ENCODE data around the gene LYSMD3.

LYSMD3 gene

GRCh38 chr5:90549729-90550275, 20.4 kb upstream of the LYSMD3 start:
- DNase-seq: peak; percentile 59
- in situ Hi-C loops (cut with MboI; ENCODE audit: low pct_unique_long_range_greater_than_20kb, low sequenced_read_pairs): no loop called here

DNA sequence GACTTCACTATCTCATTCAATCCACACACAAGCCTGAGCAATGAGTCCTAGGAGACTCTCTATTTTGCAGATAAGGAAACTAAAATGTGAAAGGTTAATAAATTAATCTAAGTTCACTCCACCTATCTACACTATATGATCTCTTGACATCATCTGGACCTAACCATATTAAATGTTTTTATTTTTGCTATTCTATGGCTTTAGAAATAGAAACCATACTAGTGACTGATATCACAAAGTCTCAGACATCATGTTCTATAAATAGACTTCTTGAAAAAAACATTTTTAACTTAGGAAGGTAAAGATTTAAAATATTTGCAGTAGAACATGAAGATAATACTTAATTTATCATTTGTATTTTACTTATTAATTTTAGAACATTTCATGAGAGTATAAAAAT, 19.8 kb upstream of the LYSMD3 start:
- no peak for DNase-seq
- in situ Hi-C loops (cut with MboI; ENCODE audit: low pct_unique_long_range_greater_than_20kb, low sequenced_read_pairs): no loop called here

DNA sequence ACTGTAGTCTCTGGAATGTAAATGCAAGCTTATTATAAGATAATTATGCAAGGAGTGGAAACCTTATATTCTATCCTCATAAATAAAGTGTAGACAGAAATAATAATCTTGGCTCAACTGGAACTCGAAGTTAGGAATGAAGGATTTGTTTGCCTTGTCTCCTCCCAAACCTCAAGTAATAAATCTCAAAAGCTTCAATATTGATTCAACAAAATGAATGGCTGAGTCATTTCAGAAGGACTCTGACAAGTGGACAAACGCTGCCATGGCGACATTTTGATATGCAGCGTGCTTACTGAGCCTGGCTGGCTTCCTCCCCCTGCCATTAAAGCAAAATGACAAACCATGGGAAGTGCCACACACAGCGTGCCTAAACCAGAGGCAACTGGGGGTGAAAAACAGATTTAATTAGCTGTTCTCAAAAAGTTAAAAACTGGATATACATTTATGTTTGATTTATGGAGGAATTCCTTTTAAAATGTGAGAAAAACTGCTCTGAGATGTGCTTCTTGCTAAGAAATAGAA, 18.7 kb upstream of the LYSMD3 start:
- in situ Hi-C loops (cut with MboI; ENCODE audit: low pct_unique_long_range_greater_than_20kb, low sequenced_read_pairs): no loop called here
- DNase-seq: no peak

GRCh38 chr5:90547072-90547536, 17.7 kb upstream of the LYSMD3 start:
- in situ Hi-C loops (cut with MboI; ENCODE audit: low pct_unique_long_range_greater_than_20kb, low sequenced_read_pairs): no loop called here

GRCh38 chr5:90546216-90546837, 16.9 kb upstream of the LYSMD3 start:
- in situ Hi-C loops (cut with MboI; ENCODE audit: low pct_unique_long_range_greater_than_20kb, low sequenced_read_pairs): no loop called here
- DNase-seq: no peak

More at GRCh38 chr5:90547072-90547536, 17.7 kb upstream of the LYSMD3 start:
- no peak for DNase-seq

GRCh38 chr5:90545511-90545910, 16.1 kb upstream of the LYSMD3 start:
- in situ Hi-C loops (cut with MboI; ENCODE audit: low pct_unique_long_range_greater_than_20kb, low sequenced_read_pairs): no loop called here
- no peak for DNase-seq

- no peak for DNase-seq
- in situ Hi-C loops (cut with MboI; ENCODE audit: low pct_unique_long_range_greater_than_20kb, low sequenced_read_pairs): no loop called here
These were observed 13.6 kb upstream of the LYSMD3 start for GRCh38 chr5:90542827-90543519.

DNA sequence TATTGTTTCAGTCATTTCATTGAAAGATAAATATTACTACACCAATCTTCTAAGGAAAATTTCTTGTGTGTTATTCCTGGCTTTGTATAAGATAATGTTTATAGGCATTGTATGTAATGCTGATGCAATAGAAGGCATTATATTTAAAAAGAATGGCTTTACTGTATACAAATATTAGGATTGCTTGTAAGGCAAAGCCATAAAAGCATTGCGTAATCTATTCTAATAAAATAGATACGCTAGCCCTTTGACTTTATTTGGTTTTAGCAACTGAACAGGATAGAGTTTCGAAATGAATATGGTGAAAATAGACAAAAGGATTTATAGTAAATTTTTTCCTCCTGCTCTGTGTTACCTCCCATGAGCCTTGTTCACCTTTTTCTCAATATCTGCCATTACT, 5.5 kb upstream of the LYSMD3 start:
- in situ Hi-C loops (cut with MboI; ENCODE audit: low pct_unique_long_range_greater_than_20kb, low sequenced_read_pairs): no loop called here
- no peak for DNase-seq

GRCh38 chr5:90533794-90534193, 4.4 kb upstream of the LYSMD3 start:
- DNase-seq: no peak
- in situ Hi-C loops (cut with MboI; ENCODE audit: low pct_unique_long_range_greater_than_20kb, low sequenced_read_pairs): no loop called here

DNA sequence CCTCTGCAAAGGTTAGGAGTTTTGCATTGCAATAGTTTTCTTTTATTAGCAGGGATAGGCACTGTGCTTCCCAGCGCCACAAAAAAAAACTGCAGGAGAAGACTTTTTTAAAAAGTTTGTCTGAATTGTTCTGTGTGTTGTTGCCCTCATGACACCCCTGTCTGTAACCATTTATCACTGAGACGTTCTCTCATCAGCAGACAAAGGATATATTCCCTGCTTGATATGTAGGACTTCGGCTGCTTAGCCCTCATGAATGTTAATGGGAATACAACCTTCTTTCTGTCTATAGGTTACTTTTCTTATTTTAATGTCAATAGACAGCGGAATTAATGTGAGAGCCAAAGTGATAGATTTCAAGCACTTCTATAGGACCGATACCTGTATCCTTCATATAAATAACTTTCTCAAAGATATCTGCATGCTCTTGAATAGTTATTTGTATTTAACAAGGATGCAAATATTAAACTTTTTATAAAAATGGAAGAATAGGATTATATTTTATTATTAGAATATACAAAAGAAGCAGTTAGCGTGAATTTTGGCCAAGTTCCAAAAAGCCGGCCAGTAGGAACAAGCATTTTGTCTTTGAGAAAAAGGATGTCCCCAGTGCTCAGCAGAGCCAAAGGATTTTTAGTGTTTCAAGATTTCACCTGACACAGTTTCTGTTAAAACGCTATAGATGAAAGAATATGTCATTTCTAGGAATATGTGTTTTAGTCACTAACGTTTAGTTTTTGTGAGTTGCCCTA, 1.5 kb upstream of the LYSMD3 start:
- no peak for DNase-seq
- in situ Hi-C loops (cut with MboI; ENCODE audit: low pct_unique_long_range_greater_than_20kb, low sequenced_read_pairs): no loop called here

- DNase-seq: peak; percentile 82
- in situ Hi-C loops (cut with MboI; ENCODE audit: low pct_unique_long_range_greater_than_20kb, low sequenced_read_pairs): no loop called here
These were observed 724 bp upstream of the LYSMD3 start for GRCh38 chr5:90529939-90530677.

GRCh38 chr5:90528601-90529193, 687 bp downstream of the LYSMD3 start:
- peak; percentile 32 for DNase-seq
- in situ Hi-C loops (cut with MboI; ENCODE audit: low pct_unique_long_range_greater_than_20kb, low sequenced_read_pairs): no loop called here

DNA sequence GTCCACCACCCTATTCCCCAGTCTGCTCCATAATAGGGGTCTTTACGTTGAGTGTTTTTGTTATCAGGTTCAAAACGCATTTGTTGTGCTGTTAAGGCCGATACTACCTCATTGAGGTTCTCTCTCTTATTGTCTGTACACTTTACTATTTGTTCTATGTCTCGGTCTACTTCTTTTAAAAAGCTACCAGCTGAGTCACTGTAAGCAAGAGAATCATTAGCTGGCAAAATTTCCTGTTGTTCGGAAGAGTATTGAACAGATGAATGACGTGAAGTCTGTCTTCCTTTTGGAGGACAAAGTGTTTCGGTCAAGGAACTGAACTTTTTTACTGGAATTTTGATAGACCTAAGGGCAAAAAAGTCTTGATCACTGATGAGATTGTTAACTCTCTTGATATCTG, 10.3 kb downstream of the LYSMD3 start:
- in situ Hi-C loops (cut with MboI; ENCODE audit: low pct_unique_long_range_greater_than_20kb, low sequenced_read_pairs): no loop called here

GRCh38 chr5:90518661-90519060, 10.7 kb downstream of the LYSMD3 start:
- in situ Hi-C loops (cut with MboI; ENCODE audit: low pct_unique_long_range_greater_than_20kb, low sequenced_read_pairs): no loop called here
- DNase-seq: no peak

More for the DNA sequence above, 10.3 kb downstream of the LYSMD3 start:
- DNase-seq: no peak

- in situ Hi-C loops (cut with MboI; ENCODE audit: low pct_unique_long_range_greater_than_20kb, low sequenced_read_pairs): no loop called here
- no peak for DNase-seq
These were observed 14.9 kb downstream of the LYSMD3 start for GRCh38 chr5:90514520-90514919.

DNA sequence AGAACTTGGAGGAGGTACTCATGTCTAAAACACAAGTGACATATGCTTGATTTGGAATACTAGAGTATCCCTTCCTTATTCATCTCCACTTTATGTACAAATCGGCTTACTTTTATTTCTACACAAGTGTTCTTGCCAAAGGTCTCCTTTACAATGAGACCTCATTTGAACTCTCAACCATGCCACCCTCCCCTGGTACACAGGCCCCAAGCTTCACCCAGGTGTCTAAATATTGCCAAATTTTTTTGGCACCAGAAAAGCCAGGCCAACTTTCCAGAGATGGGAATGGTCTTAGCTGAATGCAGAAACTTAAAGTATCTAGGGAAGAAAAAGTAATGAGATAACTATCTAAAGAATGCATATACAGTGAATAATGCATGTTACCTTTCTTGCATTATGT, 18.9 kb downstream of the LYSMD3 start:
- in situ Hi-C loops (cut with MboI; ENCODE audit: low pct_unique_long_range_greater_than_20kb, low sequenced_read_pairs): no loop called here

DNA sequence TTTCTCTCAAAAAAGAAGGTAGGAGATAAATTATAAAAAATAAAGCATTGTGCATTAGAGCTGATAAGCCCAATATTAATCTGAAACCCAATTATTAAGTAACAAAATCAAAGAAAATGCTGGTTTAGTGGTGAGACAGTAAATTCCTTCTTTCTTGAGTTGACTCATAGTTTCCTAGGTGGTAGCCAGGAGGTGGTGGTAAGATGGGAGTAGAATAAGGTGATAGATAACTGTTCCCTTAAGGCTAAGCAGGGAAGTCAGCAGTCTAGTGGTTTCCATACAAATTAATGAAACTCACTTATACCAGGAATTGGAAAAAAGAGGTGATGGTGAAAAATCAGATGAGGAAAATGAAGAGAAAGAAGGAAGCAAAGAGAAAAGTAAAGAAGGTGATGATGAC, 23.2 kb downstream of the LYSMD3 start:
- DNase-seq: no peak
- in situ Hi-C loops (cut with MboI; ENCODE audit: low pct_unique_long_range_greater_than_20kb, low sequenced_read_pairs): no loop called here

More for the DNA sequence above, 18.9 kb downstream of the LYSMD3 start:
- DNase-seq: no peak

DNA sequence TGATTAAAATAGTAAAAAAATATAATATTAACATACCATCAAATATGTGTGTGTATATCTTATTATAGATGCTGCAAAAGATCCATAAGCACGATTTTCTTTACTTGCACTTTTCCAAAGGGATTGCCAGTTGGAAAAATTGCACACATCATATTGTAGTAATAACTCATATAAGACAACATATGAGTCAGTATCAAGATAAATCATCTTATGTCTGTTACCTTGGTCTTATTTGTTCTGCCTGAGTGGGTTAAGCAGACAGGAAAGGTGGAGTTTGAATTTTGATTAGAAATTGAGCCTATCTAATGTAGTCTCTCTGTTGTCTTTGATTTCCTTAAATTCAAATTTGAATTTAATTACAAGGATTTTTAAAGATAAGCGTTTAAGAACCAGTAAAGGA, 24.6 kb downstream of the LYSMD3 start:
- no peak for DNase-seq
- in situ Hi-C loops (cut with MboI; ENCODE audit: low pct_unique_long_range_greater_than_20kb, low sequenced_read_pairs): no loop called here

DNA sequence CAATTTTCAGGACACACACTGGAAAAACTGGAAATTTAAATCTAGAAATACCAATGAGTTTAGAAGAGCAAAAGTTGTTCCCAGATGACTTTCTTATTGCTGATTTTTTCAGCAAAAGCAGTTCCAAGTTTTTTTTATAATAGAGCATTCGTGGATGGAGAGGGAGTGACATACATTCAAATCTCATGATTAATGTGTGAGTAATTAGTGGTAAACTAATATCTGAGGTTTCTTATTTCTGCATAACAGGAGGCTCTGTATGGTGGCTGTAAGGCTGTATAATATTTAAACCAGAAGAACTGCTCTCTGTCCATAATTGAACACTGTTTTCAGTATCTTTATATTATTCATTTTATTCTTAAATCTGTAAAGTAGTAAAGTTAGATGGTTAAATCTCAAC, 25.8 kb downstream of the LYSMD3 start:
- DNase-seq: no peak
- in situ Hi-C loops (cut with MboI; ENCODE audit: low pct_unique_long_range_greater_than_20kb, low sequenced_read_pairs): no loop called here
